GM19240 (cell line): ENCODE results near the gene ZNF530.
A peak's percentile ranks its signal among the peaks of the same experiment; 100 is the strongest.

Experiments
- DNase-seq: peaks from one replicate; pipeline ENCODE4 v3.0.0; 2011; ENCODE audit warnings: low spot score; ENCODE audit not compliant: insufficient read length

ZNF530 gene

GRCh38 chr19:57599761-57600383, at the start of gene ZNF530:
ZNF530 (plus strand) TSS chr19:57599885; CDS start chr19:57604346, 4,461 bp downstream.
- DNase-seq: peak; percentile 83

DNA sequence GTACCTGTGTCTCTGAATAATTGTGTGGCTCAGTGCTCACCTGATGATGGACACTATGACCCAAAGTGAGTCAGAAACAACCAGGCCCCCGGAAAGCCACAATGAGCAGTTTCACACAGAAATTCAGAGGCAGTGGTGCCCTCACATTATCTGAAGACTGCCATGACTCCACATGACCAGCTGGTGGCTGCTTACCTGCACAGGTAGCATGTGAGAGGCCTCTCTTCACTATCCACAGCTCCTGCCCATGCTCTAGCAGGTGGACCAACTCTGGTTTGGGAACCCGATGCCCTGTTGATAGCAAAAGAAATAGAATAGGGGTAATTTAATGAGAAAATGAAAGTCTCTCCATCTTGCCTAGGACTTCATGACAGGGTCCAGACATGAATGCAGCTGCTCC, 47.3 kb upstream of the ZNF530 start:
- no peak for DNase-seq

GRCh38 chr19:57557659-57558058, 42.0 kb upstream of the ZNF530 start:
- DNase-seq: no peak

DNA sequence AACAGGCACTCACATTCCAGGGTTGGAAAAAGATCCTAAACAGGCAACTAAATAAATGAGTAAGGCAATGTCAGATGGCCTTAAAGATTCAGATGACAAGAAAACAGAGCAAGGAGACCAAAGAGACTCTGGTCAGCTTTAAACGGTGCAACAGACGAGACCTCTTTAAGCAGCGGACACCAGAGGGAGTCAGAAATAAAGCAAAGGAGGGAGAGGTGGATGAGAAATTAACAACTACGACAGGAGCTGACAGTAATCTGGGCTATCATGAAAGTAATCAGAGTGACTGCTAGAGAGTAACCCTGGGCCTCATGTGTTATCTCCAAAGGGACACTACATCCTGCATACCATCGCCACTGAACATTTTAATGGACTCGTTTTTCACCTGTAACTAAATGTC, 41.2 kb upstream of the ZNF530 start:
- no peak for DNase-seq

GRCh38 chr19:57559008-57559403, 40.7 kb upstream of the ZNF530 start:
- peak; percentile 11 for DNase-seq

DNA sequence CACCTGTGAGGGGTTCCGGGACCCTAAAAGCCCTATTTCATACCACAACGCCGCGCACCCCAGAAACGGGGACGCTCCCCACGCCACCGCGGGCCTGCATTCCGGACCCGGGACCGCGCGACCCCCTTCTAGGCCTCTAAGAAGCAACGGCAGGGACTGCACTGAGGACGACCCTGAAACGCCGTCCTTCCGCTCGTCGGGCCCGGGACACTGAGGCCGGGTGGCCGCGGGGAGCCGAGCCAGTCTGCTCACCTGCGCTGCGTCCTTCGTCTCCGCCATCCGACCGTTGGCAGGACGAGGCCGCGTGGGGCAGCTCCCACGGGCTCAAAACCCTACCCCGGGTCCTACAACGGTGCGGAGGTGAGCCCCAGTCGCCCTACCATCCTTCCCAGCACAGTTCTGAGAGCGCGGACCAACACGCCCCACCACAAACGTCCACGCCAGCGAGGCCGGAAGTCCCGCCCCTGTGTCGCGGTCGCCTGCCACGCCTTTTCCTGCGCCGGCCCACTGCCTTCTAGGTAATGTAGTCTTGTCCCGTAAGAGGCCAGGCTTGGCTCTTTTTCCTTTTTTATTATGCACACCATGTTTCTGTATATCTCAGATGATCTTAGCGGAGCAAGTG, 40.2 kb upstream of the ZNF530 start, which contains the start of gene ZNF550:
ZNF550 (minus strand) TSS at position 460 of the 622 bp plus-strand sequence; CDS start at position 279, 181 bp downstream.
- DNase-seq: peak; percentile 56

- DNase-seq: no peak
Observed at GRCh38 chr19:57560049-57560491, 39.6 kb upstream of the ZNF530 start.

DNA sequence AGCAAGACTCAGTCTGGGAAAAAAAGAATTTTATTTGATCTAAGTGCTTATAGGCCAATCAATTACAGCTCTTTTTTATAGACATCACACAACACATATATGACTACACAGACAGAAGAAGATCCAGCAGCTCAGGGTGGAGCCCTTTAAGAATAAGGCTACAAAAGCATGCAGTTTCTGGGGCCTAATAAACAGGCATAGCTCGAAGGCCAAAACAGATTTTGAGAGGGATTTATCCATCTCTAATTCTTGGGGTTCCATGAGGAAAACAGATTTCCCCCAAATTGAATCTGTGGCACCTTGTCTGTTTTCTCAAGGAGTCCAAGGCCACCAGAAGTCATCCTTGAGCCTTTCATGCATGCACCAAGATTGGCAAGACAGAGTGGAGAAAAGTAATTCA, 36.1 kb upstream of the ZNF530 start:
- no peak for DNase-seq

DNA sequence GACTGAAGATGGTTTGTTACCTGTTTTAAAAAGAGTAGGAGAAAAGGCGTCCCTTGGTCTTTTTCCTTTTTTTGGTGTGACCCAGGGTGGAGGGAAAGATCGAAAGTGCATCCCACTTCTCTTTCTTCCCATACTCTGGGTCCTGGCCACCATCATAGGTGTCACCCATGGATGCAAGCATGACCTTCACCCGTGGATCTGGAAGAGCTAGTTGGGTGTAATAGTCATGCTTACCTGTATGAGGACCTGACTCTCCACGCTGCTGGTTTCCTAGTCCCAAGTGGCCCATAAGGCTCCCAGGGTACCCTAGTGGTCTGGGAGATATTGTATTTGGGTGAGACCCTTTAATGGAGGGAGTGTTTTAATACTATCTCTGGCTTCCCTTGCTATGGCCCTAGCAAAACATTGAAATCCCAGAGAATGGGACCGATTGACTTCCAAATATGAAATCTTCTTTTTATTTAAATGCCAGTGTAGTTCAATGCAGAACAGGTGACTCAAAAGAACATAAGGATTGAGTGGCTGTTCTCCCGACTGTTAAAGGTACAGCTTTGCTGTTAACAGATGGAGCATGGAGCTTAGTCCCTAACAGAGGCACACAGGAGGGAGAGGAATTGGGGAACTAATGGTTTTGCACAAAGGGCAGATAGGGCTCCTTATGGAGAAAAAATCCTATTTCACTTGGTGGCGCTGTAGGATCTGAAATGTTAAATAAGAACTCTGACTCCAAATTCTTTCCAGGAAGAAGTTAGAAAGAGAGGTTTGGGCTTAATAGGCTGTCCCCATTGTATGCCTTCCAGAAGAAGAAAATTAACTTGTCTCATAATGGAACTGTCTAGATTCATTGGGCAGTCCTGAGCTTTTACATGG, 33.1 kb upstream of the ZNF530 start:
- DNase-seq: no peak

DNA sequence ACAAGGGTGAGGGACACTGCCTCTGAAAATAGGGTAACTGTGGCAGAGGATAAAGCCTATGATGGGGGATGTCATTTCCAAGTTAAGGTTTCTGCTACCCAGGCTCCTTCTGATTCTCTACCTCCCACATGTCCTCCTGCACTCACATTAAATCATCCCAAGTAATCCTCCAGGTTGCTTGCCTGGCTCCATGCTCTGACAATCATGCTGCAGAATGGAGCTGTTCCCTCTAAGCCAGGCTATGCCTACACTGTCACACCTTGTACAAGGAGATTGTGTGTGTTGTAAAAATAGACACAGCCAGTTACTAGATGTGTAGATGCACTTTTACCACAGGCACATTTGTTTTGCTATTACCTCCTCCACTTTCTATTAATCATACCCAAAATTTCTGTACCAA, 29.0 kb upstream of the ZNF530 start:
- no peak for DNase-seq

DNA sequence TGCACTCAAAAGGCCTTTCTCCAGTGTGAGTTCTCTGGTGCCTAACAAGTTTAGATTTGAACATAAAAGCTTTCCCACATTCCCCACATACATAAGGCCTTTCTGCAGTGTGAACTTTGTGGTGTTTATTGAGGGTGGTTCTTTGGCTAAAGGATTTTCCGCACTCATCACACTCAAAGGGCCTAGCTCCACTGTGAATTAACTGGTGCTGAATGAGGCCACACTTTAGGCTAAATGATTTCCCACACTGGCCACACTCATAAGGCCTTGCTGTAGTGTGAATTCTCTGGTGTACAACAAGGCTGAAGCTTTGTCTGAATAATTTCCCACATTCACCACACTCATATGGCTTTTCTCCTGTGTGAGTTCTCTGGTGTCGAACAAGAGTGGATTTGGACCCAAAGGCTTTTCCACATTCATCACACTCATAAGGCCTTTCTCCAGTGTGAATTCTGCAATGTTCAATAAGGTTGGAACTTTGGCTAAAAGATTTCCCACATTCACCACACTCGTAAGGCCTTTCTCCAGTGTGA, 27.2 kb upstream of the ZNF530 start:
- DNase-seq: no peak

DNA sequence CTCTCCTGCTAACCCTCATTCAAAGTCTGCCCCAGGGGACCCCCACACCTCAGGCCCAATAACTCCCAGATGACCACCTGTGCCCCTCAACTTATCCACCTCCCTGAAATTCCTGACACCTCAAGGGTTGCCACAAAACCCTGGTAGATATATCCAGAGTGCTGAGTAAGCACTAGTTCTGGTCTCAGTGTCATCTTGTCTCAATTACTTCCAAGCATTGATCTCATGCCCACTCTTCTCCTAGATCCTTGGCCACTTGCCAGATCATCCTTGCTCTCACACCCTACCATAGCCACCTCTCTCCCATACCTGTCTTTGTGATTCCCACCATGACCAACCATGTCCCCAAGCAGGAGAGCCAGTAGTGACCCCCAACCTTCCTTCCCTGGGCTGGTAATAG, 23.0 kb upstream of the ZNF530 start:
- no peak for DNase-seq

DNA sequence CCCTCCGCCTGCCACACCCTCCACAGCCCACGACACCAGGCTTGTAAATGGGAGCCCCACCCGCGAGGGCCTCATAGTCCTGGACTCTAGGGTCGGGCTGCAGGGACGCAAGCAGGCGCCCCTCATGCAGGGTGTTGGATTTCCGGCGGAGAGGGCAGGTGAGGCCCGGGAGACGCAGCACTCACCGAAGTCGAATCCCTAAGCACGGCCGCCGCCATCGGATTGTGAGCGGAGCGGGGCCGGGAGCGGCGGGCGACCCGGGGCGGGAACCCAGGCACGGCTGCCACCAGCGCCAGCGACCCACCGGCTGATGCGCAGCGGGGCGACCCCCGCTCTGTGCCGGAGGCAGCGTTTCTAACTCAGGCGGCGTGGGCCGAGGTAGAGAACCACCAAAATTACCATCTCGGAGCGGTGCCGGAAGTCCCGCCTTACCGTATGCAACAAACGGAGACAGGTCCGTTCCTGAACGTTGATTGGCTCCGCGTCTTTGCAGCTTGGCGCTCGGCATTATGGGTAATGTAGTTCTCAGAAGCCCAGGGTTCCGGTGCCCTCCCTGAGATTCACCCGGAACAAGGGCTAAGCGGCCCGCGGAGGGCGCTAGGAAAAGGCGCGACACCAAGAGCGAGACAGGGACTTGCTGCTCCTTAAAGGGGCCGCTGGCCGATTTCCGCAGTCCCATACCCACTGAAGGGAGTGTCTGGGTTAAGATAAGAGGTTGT, 21.0 kb upstream of the ZNF530 start, which contains the start of gene ZNF416:
ZNF416 (minus strand) TSS at position 425 of the 719 bp plus-strand sequence; CDS start at position 218, 207 bp downstream.
- DNase-seq: peak; percentile 95

DNA sequence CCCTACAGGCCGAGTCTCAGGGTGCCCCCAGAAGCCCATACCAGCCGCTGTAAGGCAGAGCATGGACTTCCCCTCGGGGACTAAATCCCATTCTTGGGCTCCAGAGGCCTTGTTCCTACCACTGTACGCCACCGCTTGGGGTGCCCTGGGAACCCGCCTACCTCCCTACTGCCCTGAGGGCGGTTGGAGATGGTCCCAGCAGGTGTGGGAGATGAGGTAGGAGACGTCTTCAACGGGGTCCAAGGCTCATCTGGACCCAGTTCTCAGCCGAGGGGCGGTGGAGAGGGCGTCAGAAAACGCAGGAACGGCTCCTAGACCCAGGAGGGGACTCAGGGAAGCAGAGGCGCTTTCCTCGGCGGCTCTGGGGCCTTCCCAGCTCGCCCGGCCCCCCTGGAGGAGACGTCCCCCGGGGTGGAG, 16.6 kb upstream of the ZNF530 start:
- no peak for DNase-seq

DNA sequence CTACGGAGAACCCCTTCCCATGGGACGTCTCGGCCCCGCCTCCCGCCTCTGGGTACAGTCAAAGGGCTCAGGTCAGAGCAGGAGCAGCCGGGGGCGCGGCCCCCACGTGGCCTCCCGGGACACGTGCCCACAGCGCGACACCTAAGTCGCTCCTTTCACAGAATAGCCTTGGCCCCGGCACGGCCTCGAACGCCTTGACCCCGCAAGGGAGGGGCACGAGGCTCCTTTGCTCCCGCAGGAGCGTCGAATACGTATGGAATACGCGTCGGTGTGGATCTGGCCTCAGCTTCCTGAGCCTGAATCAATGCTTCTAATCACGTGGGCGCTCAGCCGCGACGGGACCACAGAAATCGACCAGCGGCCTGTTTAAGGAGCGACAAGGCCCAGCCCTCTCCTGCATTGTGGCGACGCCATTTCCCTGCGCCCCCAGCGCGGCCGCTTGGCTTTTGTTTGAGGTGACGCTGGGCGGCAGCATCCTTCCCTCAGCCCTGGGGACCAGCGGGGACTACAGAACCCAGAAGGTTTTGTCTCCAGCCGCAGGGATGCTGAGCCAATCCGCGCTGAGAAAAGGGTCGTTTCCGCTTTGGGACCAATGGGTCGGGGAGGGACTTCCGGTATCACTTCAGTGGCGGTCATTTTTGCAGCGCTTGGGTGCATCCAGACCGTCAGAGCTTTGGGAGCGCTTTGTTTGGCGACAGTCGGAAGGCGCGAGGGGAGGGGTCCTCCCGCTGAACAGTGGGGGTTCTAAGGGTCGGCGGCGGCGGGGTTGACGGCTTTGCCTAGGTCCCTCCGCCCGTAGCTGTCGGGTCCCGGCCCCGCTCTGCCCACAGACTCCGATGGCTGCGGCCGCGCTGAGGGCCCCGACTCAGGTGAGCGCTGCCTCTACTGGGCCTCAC, 15.9 kb upstream of the ZNF530 start, which contains the start of gene ZIK1:
ZIK1 (plus strand) TSS at position 625 of the 896 bp plus-strand sequence; CDS start at position 837, 212 bp downstream.
- DNase-seq: peak; percentile 72

DNA sequence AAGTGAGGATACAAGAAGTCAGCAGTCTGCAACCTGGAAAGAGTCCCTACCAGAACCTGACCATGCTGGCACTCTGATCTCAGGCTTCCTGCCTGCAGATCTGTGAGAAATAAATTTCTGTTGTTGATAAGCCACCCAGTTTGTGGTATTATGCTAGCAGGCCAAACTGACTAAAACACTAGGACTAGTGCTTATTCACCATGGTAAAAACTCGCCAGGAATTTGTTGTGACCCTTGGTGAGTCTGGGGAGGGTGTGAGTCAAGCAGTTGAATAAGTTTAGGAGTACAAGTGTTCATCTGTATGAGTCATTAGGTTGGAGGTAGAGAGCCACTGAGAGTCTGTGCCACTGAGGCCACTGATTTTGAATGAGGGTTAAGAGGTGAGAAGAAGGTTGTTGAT, 12.2 kb upstream of the ZNF530 start:
- DNase-seq: no peak

GRCh38 chr19:57599377-57599760, 316 bp upstream of the ZNF530 start:
- no peak for DNase-seq

DNA sequence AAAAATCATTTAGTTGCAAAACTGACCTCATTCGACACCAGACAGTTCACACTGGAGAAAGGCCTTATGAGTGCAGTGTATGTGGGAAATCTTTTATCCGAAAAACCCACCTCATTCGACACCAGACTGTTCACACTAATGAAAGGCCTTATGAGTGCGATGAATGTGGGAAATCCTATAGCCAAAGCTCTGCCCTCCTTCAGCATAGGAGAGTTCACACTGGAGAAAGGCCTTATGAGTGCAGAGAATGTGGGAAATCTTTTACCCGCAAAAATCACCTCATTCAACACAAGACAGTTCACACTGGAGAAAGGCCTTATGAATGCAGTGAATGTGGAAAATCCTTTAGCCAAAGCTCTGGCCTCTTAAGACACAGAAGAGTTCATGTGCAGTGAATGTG, 7.2 kb downstream of the ZNF530 start:
- no peak for DNase-seq

DNA sequence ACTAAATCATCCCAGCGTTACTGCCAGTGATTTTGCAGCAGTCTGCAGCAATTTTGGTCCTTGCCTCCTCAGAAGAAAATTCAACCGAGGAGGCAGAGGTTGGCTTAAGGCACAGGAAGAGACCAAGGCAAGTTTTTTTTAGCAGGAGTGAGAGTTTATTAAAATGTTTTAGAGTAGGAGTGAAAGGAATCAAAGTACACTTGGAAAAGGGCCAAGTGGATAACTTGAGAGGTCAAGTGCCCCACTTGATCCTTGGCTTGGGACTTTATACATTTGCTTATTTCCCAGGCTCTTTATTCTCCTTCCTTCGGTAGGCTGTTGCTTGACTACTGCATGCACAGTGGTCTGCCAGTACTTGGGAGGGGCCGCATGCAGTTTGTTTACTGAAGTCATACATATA, 11.4 kb downstream of the ZNF530 start:
- DNase-seq: no peak
